MCF 10A (cell line): Measurements from ENCODE around the gene LAMB1. TPM values are rescaled to one million over a fixed set of nuclear protein-coding genes. Genes with fewer than 3 reads are reported as not detected.

Experiments
- BruUV-seq: library from RNA; stranded (reverse); fragments of 400-500 nt; replicated peaks from 2 replicates; lab custom pipeline; 2021; lab: Mats Ljungman, UMichigan
- CTCF ChIA-PET: fragments of 300-600 bp; sonication (Branson Sonifier 250); formaldehyde crosslinking; extraction: SDS; loops from one replicate; lab custom pipeline; 2021; ENCODE audit warnings: antibody characterized with exemption, inconsistent platforms; lab: Yijun Ruan, JAX
- POLR2A ChIA-PET: fragments of 300-600, 350-650 bp; sonication (Branson Sonifier 250); formaldehyde crosslinking; extraction: SDS; loops from one replicate; lab custom pipeline; 2020; ENCODE audit warnings: antibody characterized with exemption, inconsistent platforms; lab: Yijun Ruan, JAX
- DNase-seq: peaks from one replicate; pipeline ENCODE4 v3.0.0-alpha.2; 2018; ENCODE audit not compliant: unreplicated experiment
- H3K27ac Mint-ChIP-seq: one replicate; pipeline ENCODE4 v1.8.0; 2022; ENCODE audit warnings: mild to moderate bottlenecking, low read depth, mixed read lengths; ENCODE audit not compliant: unreplicated experiment
- H3K27me3 Mint-ChIP-seq: one replicate; pipeline ENCODE4 v1.8.0; 2022; ENCODE audit warnings: mixed read lengths; ENCODE audit not compliant: insufficient read depth, unreplicated experiment
- H3K36me3 Mint-ChIP-seq: one replicate; pipeline ENCODE4 v1.8.0; 2022; ENCODE audit warnings: mild to moderate bottlenecking, moderate library complexity, mixed read lengths; ENCODE audit not compliant: insufficient read depth, unreplicated experiment
- H3K4me1 Mint-ChIP-seq: one replicate; pipeline ENCODE4 v1.8.0; 2022; ENCODE audit warnings: mixed read lengths; ENCODE audit not compliant: insufficient read depth, unreplicated experiment
- H3K4me3 Mint-ChIP-seq: one replicate; pipeline ENCODE4 v1.8.0; 2022; ENCODE audit warnings: mild to moderate bottlenecking, moderate library complexity, mixed read lengths; ENCODE audit not compliant: unreplicated experiment
- H3K9me3 Mint-ChIP-seq: one replicate; pipeline ENCODE4 v1.8.0; 2022; ENCODE audit warnings: mixed read lengths; ENCODE audit not compliant: unreplicated experiment
- CTCF ChIP-seq: fragments of 200-600 bp; IDR thresholded peaks from one replicate; pipeline ENCODE4 v1.8.0; 2022; ENCODE audit warnings: antibody characterized with exemption, mild to moderate bottlenecking; ENCODE audit not compliant: unreplicated experiment
- intact Hi-C: fragments of 100-400 bp; cut with micrococcal nuclease; formaldehyde crosslinking; loops from 2 replicates; pipeline ENCODE4 v1.14.1; 2022
- total RNA-seq: library from RNA; stranded (reverse); gene quantifications from 2 replicates; pipeline ENCODE4 v1.2.3, GENCODE V29; 2022

Gene LAMB1
- total RNA-seq, 1 experiment from 2014 or later, result 275 TPM

GRCh38 chr7:107964510-107964909 is 38.5 kb downstream of the LAMB1 start:
- intact Hi-C loops, result no loop called here
- Mint-ChIP-seq H3K36me3 (no peaks in the 10 kb centered on the region), H3K4me1 (peaks cover 8% of the 10 kb centered on the region), H3K27me3 (no peaks in the 10 kb centered on the region), H3K9me3 (no peaks in the 10 kb centered on the region), H3K27ac (peak overlapping the region; percentile 39), H3K4me3 (no peak overlapping the region)
- no peak for TF ChIP-seq CTCF
- ChIA-PET CTCF (interaction anchor here (0.6 to 1.6 kb wide), 4 partner anchors 13 to 119 kb away, joined by 3 to 5 read pairs (median 4); no protein-coding TSS in a partner anchor), POLR2A (interaction anchor here (0.6 to 13.1 kb wide), 6 partner anchors 8 to 153 kb away, joined by 3 to 337 read pairs (median 6); no protein-coding TSS in a partner anchor)
- DNase-seq, result no peak
- BruUV-seq, result no TSS peak

GRCh38 chr7:107962817-107963216 is 40.1 kb downstream of the LAMB1 start:
- TF ChIP-seq CTCF, result no peak
- H3K27ac Mint-ChIP-seq, result no peak overlapping the region
- H3K4me1 Mint-ChIP-seq, result peaks cover 24% of the 10 kb centered on the region
- no peaks in the 10 kb centered on the region for H3K27me3 Mint-ChIP-seq
- ChIA-PET CTCF (interaction anchor here (1.0 kb wide), 1 partner anchor 39 kb away, joined by 4 read pairs; no protein-coding TSS in a partner anchor), POLR2A (interaction anchor here (2.1 to 13.0 kb wide), 4 partner anchors 7 to 17 kb away, joined by 6 to 337 read pairs (median 8); no protein-coding TSS in a partner anchor)
- H3K36me3 Mint-ChIP-seq, result no peaks in the 10 kb centered on the region
- intact Hi-C loops, result no loop called here
- H3K4me3 Mint-ChIP-seq, result no peak overlapping the region
- H3K9me3 Mint-ChIP-seq, result no peaks in the 10 kb centered on the region
- BruUV-seq, result no TSS peak
- DNase-seq, result no peak

- H3K36me3 Mint-ChIP-seq, result no peaks in the 10 kb centered on the region
- intact Hi-C loops, result no loop called here
- TF ChIP-seq CTCF, result no peak
These were observed 41.6 kb downstream of the LAMB1 start for GRCh38 chr7:107961405-107961804.

GRCh38 chr7:107960272-107960671 is 42.7 kb downstream of the LAMB1 start:
- peaks cover 27% of the 10 kb centered on the region for H3K4me1 Mint-ChIP-seq
- POLR2A ChIA-PET, result interaction anchor here (0.6 to 13.0 kb wide), 8 partner anchors 10 to 535 kb away, joined by 3 to 337 read pairs (median 4); partner anchors contain the start of gene LAMB1

More at GRCh38 chr7:107961405-107961804, 41.6 kb downstream of the LAMB1 start:
- Mint-ChIP-seq H3K27me3 (no peaks in the 10 kb centered on the region), H3K4me3 (no peak overlapping the region), H3K9me3 (no peaks in the 10 kb centered on the region), H3K4me1 (peaks cover 27% of the 10 kb centered on the region), H3K27ac (peak overlapping the region; percentile 74)
- ChIA-PET CTCF (interaction anchor here (0.6 to 1.9 kb wide), 5 partner anchors 9 to 55 kb away, joined by 3 to 5 read pairs (median 3); no protein-coding TSS in a partner anchor), POLR2A (interaction anchor here (0.7 to 13.0 kb wide), 11 partner anchors 9 to 104 kb away, joined by 3 to 337 read pairs (median 4); partner anchors contain the start of gene LAMB1)
- BruUV-seq, result no TSS peak
- peak; percentile 33 for DNase-seq

More at GRCh38 chr7:107960272-107960671, 42.7 kb downstream of the LAMB1 start:
- no TSS peak for BruUV-seq
- intact Hi-C loops, result no loop called here
- H3K36me3 Mint-ChIP-seq, result no peaks in the 10 kb centered on the region
- TF ChIP-seq CTCF, result no peak
- no peaks in the 10 kb centered on the region for H3K9me3 Mint-ChIP-seq
- CTCF ChIA-PET, result interaction anchor here (0.6 to 1.1 kb wide), 3 partner anchors 12 to 151 kb away, joined by 3 read pairs; no protein-coding TSS in a partner anchor
- no peak overlapping the region for H3K4me3 Mint-ChIP-seq
- H3K27me3 Mint-ChIP-seq, result no peaks in the 10 kb centered on the region
- DNase-seq, result no peak
- H3K27ac Mint-ChIP-seq, result no peak overlapping the region
